Activated T-cell treated with anti-CD3 and anti-CD28 coated beads, Interleukin-2, amount 50 U/mL, for 1 hour (primary cell): ENCODE data around the gene NFAM1.

ENCODE experiments used
- DNase-seq: peaks from one replicate; pipeline ENCODE4 v3.0.0-alpha.2; 2020

NFAM1 gene

GRCh38 chr22:42439021-42439567 lies 6.9 kb upstream of the NFAM1 start:
- DNase-seq, result no peak

GRCh38 chr22:42438293-42438650 lies 6.1 kb upstream of the NFAM1 start:
- no peak for DNase-seq

- DNase-seq, result peak; percentile 88
These were observed 5.5 kb upstream of the NFAM1 start for GRCh38 chr22:42437488-42438292.

GRCh38 chr22:42436404-42436803 lies 4.2 kb upstream of the NFAM1 start:
- no peak for DNase-seq

- no peak for DNase-seq
These were observed 2.7 kb upstream of the NFAM1 start for GRCh38 chr22:42434748-42435425.

- no peak for DNase-seq
These were observed 1.8 kb upstream of the NFAM1 start for GRCh38 chr22:42433754-42434682.

GRCh38 chr22:42432818-42433217 lies 615 bp upstream of the NFAM1 start:
- DNase-seq, result no peak

- DNase-seq, result no peak
These were observed 693 bp downstream of the NFAM1 start for GRCh38 chr22:42431401-42432019.

- no peak for DNase-seq
These were observed 1.6 kb downstream of the NFAM1 start for GRCh38 chr22:42430528-42431125.

GRCh38 chr22:42428760-42429159 lies 3.4 kb downstream of the NFAM1 start:
- no peak for DNase-seq

GRCh38 chr22:42428025-42428424 lies 4.2 kb downstream of the NFAM1 start:
- no peak for DNase-seq

- no peak for DNase-seq
These were observed 5.0 kb downstream of the NFAM1 start for GRCh38 chr22:42427167-42427566.

- DNase-seq, result no peak
These were observed 6.2 kb downstream of the NFAM1 start for GRCh38 chr22:42425989-42426355.

GRCh38 chr22:42425337-42425988 lies 6.7 kb downstream of the NFAM1 start:
- no peak for DNase-seq

GRCh38 chr22:42419243-42419881 lies 12.8 kb downstream of the NFAM1 start:
- DNase-seq, result no peak

GRCh38 chr22:42418811-42419242 lies 13.4 kb downstream of the NFAM1 start:
- no peak for DNase-seq

GRCh38 chr22:42417645-42418305 lies 14.4 kb downstream of the NFAM1 start:
- no peak for DNase-seq

GRCh38 chr22:42416671-42417230 lies 15.5 kb downstream of the NFAM1 start:
- no peak for DNase-seq

- no peak for DNase-seq
These were observed 17.5 kb downstream of the NFAM1 start for GRCh38 chr22:42414565-42415303.
